GM04503 (cell line): ENCODE measurements around the gene HMGB2.
A peak's percentile ranks its signal among the peaks of the same experiment; 100 is the strongest.

Source experiments
- DNase-seq: peaks from one replicate; pipeline ENCODE4 v3.0.0-alpha.2; 2012; ENCODE audit warnings: low read depth

The HMGB2 gene

DNA sequence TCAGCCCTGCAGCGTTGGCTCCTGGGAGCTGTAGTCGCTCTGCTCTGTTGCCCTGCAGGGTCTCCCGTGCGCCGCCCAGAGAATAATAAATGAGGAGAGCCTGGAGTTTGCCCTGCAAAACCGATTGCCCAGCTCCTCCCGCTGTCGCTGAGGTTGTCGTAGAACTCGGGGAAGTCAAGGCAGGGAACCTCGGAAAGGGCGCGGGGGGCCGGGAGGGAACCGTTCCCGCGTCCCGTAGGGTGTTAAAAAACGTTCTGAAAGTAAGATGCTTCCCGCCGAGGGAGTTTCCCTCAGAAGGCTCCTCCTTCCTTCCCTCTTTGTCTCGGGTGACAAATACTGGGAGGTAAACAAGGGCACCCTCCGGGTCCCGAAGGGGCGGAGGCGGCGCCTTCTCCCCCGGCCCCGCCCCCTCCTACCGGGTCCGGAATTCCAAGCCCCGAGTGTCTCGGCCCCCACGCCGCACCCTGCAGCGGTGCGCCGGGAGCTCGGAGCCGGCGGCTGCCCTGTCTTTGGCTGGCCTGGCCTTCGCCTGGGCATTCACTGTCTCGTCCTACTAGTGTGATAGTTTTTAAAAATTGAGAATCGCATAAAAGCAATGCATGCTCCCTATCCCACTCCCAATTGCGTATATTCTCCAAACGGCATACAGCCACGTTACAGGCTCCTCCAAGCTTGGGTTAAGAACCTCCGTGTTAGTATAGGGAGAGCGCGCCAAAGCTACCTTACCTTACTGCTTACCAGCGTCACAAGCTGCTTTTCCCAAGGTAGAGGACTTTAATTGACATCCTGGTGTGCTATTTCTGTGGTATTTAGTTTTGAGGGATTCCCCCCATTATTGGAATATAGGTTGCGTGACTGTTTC is 964 bp upstream of the HMGB2 start:
- DNase-seq: peak; percentile 44

DNA sequence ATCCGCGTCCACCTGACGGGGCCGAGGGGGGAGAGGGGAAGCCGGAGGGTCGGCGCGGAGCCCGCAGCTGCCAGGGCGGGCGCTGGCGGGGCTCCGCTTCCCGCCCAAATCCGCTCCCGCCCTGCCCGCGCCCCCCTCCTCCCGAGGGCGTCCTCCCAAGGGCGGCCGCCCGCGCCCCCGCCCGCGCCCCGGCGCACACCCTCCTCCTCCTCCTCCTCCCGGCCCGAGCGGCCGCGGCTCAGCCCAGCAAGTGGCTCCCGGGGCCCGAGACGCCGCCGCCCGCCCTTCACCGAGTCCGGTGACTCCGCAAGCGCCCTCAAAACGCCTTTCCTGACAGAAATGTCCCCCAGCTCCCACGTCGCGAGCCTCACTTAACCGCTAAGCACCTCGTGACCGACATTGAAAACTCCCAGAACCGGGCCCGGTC is 487 bp downstream of the HMGB2 start:
- no peak for DNase-seq

- no peak for DNase-seq
Observed at GRCh38 chr4:173332963-173333657, 1.0 kb downstream of the HMGB2 start.

DNA sequence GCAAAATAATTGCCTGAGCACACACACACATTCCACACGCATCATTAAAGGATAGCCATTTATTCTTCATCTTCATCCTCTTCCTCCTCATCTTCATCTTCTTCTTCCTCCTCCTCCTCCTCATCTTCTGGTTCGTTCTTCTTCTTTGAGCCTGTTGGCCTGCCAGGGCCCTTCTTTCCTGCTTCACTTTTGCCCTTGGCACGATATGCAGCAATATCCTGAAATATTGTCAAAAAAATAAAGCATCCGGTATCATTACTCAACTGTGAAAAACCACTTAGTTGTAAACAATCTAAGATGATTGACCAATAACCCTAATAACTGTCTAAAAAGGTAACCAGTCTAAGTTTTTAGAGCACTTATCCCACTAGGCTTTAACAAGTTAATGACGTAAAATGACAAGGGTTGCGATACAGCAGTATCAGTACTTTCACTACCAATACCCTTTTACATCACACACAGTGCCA is 2.1 kb downstream of the HMGB2 start:
- DNase-seq: no peak

GRCh38 chr4:173330590-173330989 is 3.6 kb downstream of the HMGB2 start:
- no peak for DNase-seq

DNA sequence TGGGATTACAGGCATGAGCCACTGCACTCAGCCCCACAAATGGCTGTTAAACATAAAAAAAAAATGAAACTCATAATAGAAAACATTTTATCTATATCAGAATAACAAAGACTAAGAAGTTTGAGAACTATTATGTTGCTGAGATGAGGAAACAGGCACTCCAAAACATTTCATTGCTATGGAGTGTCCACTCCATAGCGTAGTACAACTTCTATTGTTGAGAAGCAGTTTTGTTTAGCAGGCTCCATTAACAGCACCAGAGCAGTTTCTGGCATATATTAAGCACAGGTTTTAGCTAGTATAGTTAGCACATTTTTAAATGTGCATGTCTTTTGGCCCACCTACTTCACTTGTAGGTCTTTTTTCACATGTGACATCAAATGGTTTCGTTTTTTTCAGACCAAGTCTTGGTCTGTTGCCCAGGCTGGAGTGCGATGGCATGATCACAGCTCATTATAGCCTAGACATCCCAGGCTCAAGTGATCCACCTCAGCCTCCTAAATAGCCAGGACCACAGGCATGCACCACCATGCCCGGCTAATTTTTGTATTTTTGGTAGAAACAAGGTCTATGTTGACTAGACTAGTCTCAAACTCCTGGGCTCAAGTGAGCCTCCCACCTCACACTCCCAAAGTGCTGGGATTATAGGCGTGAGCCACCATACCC is 5.8 kb downstream of the HMGB2 start:
- no peak for DNase-seq

- DNase-seq: no peak
Observed at GRCh38 chr4:173325007-173325736, 9.0 kb downstream of the HMGB2 start.

GRCh38 chr4:173319696-173320095 is 14.5 kb downstream of the HMGB2 start:
- DNase-seq: no peak

DNA sequence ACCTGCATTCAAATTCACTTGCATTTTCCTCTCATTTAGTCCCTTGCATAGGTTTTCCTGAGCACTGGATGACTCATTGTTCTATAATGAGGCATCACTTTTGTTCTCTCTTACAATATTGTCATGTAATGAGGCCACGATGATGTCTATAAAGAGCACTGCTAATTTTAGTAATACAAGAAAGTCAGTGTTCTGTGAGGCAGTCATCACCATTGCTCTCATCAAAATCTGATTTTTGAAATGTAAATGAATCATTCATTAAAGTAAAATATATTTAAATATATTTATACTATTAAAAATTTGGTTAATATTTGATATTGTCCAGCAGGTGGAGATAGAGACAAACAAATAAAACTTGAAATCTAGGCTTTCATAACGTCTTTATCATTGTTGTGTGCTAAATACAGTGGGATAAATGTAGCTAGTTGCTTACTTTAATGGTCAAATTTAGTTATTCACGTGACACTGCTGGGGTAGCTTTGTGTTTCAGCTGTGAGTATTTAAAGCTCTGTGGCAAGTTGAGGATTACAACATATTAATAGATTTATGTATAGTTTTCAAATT is 15.4 kb downstream of the HMGB2 start:
- DNase-seq: no peak

DNA sequence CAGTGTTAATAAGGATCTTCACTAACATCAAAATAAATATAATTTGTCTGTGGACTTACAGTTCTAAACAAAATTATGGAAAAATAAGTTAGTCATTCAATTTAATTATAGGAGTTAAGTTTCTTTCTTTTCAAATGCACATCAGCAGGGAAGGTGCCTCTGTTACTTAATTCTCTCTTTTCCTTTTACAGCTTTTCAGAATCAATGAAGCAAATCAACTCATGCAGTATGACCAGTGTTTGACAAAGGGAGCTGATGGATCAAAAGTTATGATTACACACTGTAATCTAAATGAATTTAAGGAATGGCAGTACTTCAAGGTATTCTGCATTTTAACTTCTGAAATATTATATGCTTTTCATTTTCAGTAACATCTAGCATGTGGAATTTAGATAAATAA is 15.9 kb downstream of the HMGB2 start:
- no peak for DNase-seq

DNA sequence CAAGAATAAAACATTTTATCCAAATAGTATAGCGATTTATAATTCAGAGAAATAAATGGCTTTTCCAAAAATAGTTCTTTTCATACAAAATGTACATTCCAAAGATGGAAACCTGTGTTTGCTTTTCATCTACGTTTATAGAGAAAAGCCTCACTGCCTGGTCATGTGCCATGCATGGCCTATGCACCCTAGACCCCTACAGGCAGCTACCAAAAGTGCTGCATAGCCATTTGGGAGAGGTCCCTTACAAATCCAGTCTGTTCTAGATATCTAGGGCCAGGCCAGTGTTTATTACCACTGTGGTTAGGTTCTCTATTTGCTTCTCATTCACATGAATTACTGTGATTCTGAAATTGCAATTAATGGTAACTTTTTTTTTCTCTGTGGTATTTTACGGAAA is 17.2 kb downstream of the HMGB2 start:
- DNase-seq: no peak

- DNase-seq: no peak
Observed at GRCh38 chr4:173316060-173316459, 18.1 kb downstream of the HMGB2 start.

DNA sequence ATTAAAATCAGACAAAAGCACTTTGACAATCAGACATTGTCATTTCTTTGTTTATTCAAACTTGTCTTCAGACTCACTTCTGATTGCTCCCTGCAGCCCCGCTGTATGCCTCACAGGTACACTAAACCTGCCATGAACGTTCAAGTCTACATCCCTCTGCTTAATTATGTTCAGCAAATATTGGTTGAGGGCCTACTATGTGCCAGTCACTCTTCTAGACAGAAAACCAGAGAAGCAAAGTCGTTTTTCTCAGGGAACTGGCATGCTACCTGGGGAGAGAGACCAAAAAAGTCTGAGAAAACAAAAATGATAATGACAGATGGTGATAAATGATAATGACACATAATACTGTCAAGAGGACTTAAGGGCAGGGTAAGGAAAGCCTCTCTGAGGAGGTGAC is 19.4 kb downstream of the HMGB2 start:
- DNase-seq: no peak

DNA sequence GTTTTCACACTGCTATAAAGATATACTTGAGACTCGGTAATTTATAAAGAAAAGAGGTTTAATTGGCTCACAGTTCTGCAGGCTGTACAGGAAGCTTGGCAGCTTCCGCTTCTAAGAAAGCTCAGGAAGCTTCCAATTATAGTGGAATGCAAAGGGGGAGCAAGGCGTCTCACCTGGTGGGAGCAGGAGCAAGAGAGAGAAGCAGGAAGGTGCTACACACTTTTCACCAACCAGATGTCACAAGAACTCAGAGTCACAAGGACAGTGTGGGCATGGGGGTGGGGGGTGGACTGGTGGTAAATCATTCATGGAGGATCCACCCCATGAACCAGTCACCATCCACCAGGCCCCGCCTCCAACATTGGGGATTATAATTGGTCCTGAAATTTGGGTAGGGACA is 22.8 kb downstream of the HMGB2 start:
- no peak for DNase-seq

DNA sequence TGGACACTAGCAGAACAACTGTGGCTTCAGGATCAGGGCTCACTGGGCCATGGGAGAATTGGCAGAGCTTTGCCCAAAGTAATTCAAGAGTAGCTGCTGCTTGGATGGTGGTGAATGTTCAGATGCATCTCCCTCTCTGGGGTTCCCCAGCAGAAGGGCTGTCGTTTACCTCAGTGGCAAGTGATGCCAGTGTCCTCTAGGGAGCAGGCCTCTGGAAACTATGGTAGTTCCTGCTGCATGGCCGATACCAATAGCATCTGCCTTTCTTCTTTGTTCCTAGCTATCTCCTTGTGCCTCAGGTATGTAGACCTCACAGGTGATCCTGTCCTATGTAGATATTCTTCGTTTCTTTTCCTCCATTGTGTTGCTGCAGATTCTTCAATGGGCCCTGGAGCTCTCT is 26.4 kb downstream of the HMGB2 start:
- no peak for DNase-seq

DNA sequence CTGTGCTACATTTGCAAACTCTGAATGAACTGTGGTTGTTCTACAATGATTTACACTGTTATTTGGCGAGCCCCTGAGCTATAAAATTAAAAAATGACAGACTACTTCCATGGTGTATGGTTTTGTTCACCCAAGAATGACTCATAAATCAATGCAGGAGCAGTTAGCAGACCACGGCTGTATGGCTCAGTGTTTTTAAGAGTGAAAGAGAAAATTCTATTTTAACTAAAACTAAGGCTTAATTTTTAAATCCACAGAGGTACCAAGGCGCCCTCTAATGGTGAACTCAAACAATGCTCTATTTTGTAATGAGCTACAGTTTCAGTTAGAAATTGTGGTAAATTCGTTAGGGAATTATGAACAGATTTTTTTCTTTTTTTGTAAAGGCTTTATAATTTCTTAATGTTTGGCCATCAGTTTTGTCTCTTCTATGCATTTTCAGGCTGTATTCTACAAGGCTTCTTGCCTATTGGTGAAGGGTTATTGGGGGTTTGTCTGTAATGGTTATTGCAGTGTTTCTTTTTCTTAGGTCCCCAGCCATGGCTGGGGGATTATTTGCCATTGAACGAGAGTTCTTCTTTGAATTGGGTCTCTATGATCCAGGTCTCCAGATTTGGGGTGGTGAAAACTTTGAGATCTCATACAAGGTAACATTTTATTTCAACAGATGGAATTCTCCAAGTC is 32.5 kb downstream of the HMGB2 start:
- no peak for DNase-seq

DNA sequence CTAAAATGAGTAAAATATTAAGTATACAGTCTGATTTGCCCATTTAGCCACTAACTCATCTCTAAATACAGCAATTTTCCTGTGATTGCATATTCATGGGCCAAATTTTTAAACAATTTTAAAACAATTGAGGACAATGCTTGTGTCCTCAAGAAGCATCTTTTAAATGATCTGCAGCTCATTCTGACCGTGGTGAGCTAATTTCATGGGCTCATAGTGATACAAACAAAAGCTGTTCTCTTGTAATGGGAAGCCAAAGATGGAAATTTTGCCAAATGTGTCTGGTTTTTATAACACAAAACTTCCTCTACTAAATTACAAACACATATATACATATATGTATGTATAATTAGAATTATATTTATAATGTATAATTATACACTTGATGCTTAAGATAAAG is 39.7 kb downstream of the HMGB2 start:
- DNase-seq: no peak

DNA sequence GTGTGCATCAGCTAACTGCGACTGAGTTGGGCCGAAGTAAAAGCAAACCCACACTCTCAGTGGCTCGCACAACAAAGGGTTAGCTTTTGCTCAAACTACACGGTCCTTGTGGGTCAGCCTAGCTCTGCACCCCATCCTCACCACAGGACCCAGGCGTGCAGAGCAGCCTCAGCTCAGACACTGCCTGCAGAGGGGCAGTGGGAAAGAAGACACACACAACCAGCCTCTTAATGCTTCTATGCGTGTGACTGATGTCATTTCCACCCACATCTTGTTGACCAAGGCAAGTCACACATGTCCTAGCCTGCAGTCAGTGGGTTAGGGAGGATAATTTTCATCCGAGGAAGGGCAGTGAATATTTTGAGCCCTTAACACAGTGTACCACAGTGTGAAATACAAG is 40.5 kb downstream of the HMGB2 start:
- no peak for DNase-seq

GRCh38 chr4:173291899-173292298 is 42.3 kb downstream of the HMGB2 start:
- DNase-seq: no peak

DNA sequence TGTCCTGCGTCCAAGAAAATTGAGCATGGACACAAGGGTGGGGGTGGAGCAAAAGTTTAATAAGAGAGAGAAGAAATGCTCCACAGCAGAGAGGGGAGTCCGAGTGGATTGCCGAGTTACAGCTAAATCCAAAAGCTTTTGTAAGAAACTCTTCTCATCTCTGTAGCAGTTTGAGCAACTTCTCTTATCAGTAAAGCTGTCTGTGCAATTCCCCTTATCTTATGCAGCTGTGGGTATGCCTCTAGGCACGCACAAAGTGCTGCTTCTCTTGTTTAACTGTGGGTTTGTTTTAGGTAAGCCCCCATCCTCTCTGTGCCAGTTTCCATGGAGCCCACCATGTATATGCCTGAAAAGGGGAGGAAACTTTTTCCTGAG is 44.8 kb downstream of the HMGB2 start:
- DNase-seq: no peak

DNA sequence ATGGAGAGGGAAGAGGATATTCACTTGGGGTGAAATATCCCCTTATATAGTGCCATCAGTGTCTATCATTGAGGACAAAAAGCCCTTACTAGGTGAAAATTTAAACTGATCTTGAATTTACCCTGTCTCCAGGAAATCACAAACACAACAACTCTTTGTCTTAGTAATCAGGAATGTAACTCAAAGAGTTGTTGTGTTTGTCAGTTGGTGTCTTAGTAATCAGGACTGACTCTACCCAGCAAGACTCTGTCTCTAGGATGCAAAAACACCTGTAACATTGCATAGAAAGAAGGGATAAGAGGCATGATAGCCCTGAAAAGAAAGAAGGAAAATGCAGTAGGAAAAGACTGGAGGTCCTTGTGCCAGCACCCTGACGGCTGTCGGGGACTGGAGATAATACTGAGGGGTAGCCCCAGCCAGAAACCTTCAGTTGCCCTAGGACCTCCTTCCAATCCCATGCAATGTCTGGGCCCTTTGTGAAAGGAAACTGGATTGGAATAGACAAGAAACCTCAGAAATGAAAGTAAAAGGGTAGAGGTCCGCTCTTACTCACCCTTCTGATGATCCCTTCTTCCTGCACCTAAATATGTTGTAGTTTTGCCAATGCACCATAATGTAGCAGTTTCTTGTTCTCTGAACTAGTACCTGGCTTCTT is 45.3 kb downstream of the HMGB2 start:
- DNase-seq: no peak
